K562 (cell line): ENCODE results near the gene THUMPD1. TPM values are rescaled to one million over a fixed set of nuclear protein-coding genes. Genes with fewer than 3 reads are reported as not detected.

Experiments used
- ATAC-seq: fragments of 200-7000 bp; cut with Tn5 transposase; 3 replicates; pipeline ENCODE4 v1.9.1; 2020; ENCODE audit warnings: moderate library complexity
- BruUV-seq: library from RNA; stranded (reverse); fragments of 400-500 nt; replicated peaks from 2 replicates; lab custom pipeline; 2021; lab: Mats Ljungman, UMichigan
- CTCF ChIA-PET: fragments of 300-600 bp; formaldehyde crosslinking; extraction: SDS; loops from one replicate; lab custom pipeline; 2021; ENCODE audit warnings: low intra/inter-chr PET ratio; lab: Yijun Ruan, JAX
- POLR2A ChIA-PET: fragments of 300-600, 350-650 bp; sonication (Branson Sonifier 250); formaldehyde crosslinking; extraction: SDS; loops from one replicate; lab custom pipeline; 2021; ENCODE audit warnings: antibody characterized with exemption, inconsistent platforms; lab: Yijun Ruan, JAX
- DNase-seq, 4 experiments: peaks; one replicate each; pipeline versions ENCODE4 v3.0.0 to v3.0.0-alpha.2; 2011 to 2018; ENCODE audit warnings: low spot score in 3 of 4, mixed read lengths in 3 of 4; ENCODE audit errors: extremely low read depth in 1 of 4
- FAIRE-seq: peaks from 2 replicates; lab custom pipeline; 2011; peaks lifted over from hg19 to GRCh38; lab: Jason Lieb, UNC
- H2AFZ ChIP-seq: 2 replicates; pipeline ENCODE4 v1.6.0; 2011; ENCODE audit warnings: low read depth, low read length, control low read depth, inconsistent platforms
- H3K27ac ChIP-seq: fragments of 200-600 bp; 3 replicates; pipeline ENCODE4 v1.8.0; 2011; ENCODE audit warnings: low read depth, mild to moderate bottlenecking, control low read depth, inconsistent platforms, low read length, moderate library complexity, mixed read lengths; ENCODE audit errors: extremely low read depth
- H3K27me3 ChIP-seq, 2 experiments: fragments of 300-600 bp in 1 of 2; 2 replicates in 1 of 2; 3 replicates in 1 of 2; pipeline versions ENCODE4 v1.6.0 to v1.8.0; 2011; ENCODE audit warnings: inconsistent platforms in 2 of 2, low read length in 2 of 2, mild to moderate bottlenecking in 1 of 2, mixed read lengths in 1 of 2, moderate library complexity in 1 of 2; ENCODE audit not compliant: control insufficient read depth in 2 of 2, insufficient read depth in 2 of 2
- H3K36me3 ChIP-seq: fragments of 300-600 bp; 3 replicates; pipeline ENCODE4 v1.8.0; 2011; ENCODE audit warnings: mild to moderate bottlenecking, low read length, inconsistent platforms; ENCODE audit not compliant: control insufficient read depth, insufficient read depth
- H3K4me1 ChIP-seq, 2 experiments: fragments of 200-600 bp in 1 of 2; replicated peaks in 1 of 2; 2 replicates in 1 of 2; 3 replicates in 1 of 2; pipeline versions ENCODE4 v1.5.1 to v1.8.0; 2011; ENCODE audit warnings: inconsistent platforms in 2 of 2, low read length in 2 of 2, mild to moderate bottlenecking in 1 of 2, mixed read lengths in 1 of 2, moderate library complexity in 1 of 2; ENCODE audit not compliant: control insufficient read depth in 2 of 2, insufficient read depth in 2 of 2
- H3K4me2 ChIP-seq: 2 replicates; pipeline ENCODE4 v1.6.1; 2011; ENCODE audit warnings: low read length, control low read depth, inconsistent platforms, mixed read lengths; ENCODE audit not compliant: insufficient read depth
- H3K4me3 ChIP-seq: fragments of 200-600 bp; sonication (generic), shearing (Covaris generic); 2 replicates; pipeline ENCODE4 v1.5.1; 2016; ENCODE audit warnings: control low read depth, inconsistent platforms
- H3K79me2 ChIP-seq: fragments of 200-600 bp; 3 replicates; pipeline ENCODE4 v1.8.0; 2011; ENCODE audit warnings: low read length, inconsistent platforms; ENCODE audit not compliant: control insufficient read depth, insufficient read depth
- H3K9ac ChIP-seq, 2 experiments: 2 replicates each; pipeline versions ENCODE4 v1.6.0 to v1.6.1; 2011; ENCODE audit warnings: low read depth in 2 of 2, low read length in 2 of 2, control low read depth in 1 of 2, inconsistent platforms in 1 of 2, mild to moderate bottlenecking in 1 of 2, mixed read lengths in 1 of 2; ENCODE audit not compliant: insufficient read depth in 1 of 2
- H3K9me1 ChIP-seq: one replicate; pipeline ENCODE4 v1.6.0; 2011; ENCODE audit warnings: inconsistent platforms, mild to moderate bottlenecking, low read length, moderate library complexity; ENCODE audit not compliant: control insufficient read depth, insufficient read depth
- H3K9me3 ChIP-seq: replicated peaks from 2 replicates; pipeline ENCODE4 v1.5.1; 2011; ENCODE audit warnings: low read depth, low read length, inconsistent platforms; ENCODE audit not compliant: control insufficient read depth, insufficient read depth
- H4K20me1 ChIP-seq: replicated peaks from 2 replicates; pipeline ENCODE4 v1.6.1; 2011; ENCODE audit warnings: low read length, inconsistent platforms, mixed read lengths; ENCODE audit not compliant: control insufficient read depth, insufficient read depth
- BRF2 ChIP-seq: IDR thresholded peaks from 3 replicates; pipeline ENCODE4 v1.6.1; 2011; ENCODE audit warnings: borderline replicate concordance, mild to moderate bottlenecking; ENCODE audit not compliant: insufficient read length, insufficient read depth
- FOXP1 ChIP-seq: sonication (generic); formaldehyde crosslinking; IDR thresholded peaks from 2 replicates; pipeline ENCODE4 v1.8.0; 2022; ENCODE audit warnings: mild to moderate bottlenecking, missing genetic modification reagents
- NFRKB ChIP-seq: fragments of 450-650 bp; IDR thresholded peaks from 2 replicates; pipeline ENCODE4 v1.6.1; 2016; ENCODE audit warnings: low read depth
- NR2F6 ChIP-seq: fragments of 450-650 bp; formaldehyde crosslinking; IDR thresholded peaks from 2 replicates; pipeline ENCODE4 v1.4.0; 2020; ENCODE audit warnings: mild to moderate bottlenecking
- POLR3G ChIP-seq: IDR thresholded peaks from 2 replicates; pipeline ENCODE4 v1.6.1; 2011; ENCODE audit not compliant: insufficient read length, insufficient replicate concordance; ENCODE audit errors: extremely low read depth
- PRPF4 ChIP-seq: fragments of 200-400 bp; formaldehyde crosslinking; IDR thresholded peaks from one replicate; pipeline ENCODE4 v1.6.1; 2017; ENCODE audit warnings: low read length, low read depth, mild to moderate bottlenecking; ENCODE audit not compliant: insufficient read depth, poor library complexity, severe bottlenecking
- SMAD3 ChIP-seq: fragments of 450-650 bp; formaldehyde crosslinking; conservative IDR thresholded peaks from 2 replicates; pipeline ENCODE4 v1.4.0; 2020; ENCODE audit warnings: mild to moderate bottlenecking
- THRB ChIP-seq: fragments of 450-650 bp; formaldehyde crosslinking; conservative IDR thresholded peaks from 2 replicates; pipeline ENCODE4 v1.4.0; 2022; ENCODE audit warnings: mild to moderate bottlenecking, missing genetic modification characterization
- XRCC4 ChIP-seq: IDR thresholded peaks from one replicate; pipeline ENCODE4 v1.6.1; 2011; ENCODE audit not compliant: insufficient read depth, insufficient read length; ENCODE audit errors: extremely low read depth
- WGBS: fragments of 100-300 bp; shearing (Covaris generic); methylation state at CpG from one replicate; pipeline ENCODE4 v1.1.6; 2016; ENCODE audit warnings: low coverage, mixed read lengths; ENCODE audit not compliant: insufficient coverage; ENCODE audit errors: missing lambda C conversion rate; 5-methylcytosine and 5-hydroxymethylcytosine counted together
- in situ Hi-C: fragments of 300-500 bp; cut with MboI; formaldehyde crosslinking; loops from 4 replicates; pipeline ENCODE4 v1.15.0; 2018; ENCODE audit warnings: inconsistent platforms, mixed read lengths
- intact Hi-C: fragments of 100-400 bp; cut with micrococcal nuclease; formaldehyde crosslinking; loops from 2 replicates; pipeline ENCODE4 v1.14.2; 2022
- polyA plus RNA-seq, 8 experiments: library from polyadenylated mRNA; depleted of rRNA in 4 of 8; stranded (reverse) in 5 of 8; unstranded in 3 of 8; fragments of >200 nt; fragmentation: Nextera tagmentation in 2 of 8; fragmentation: Illumina TruSeq in 1 of 8; extraction: Ambion mirVana in 2 of 8; extraction: Trizol in 1 of 8; gene quantifications; 2 replicates each; pipeline versions ENCODE4 v1.2.1 to v1.2.3, GENCODE V29; 2011 to 2014; ENCODE audit warnings: inconsistent platforms in 1 of 8, missing spikeins in 1 of 8
- total RNA-seq, 7 experiments: library from RNA; depleted of rRNA in 6 of 7; stranded (reverse); fragments of >200 nt in 6 of 7; fragmentation: Illumina TruSeq in 2 of 7; extraction: Trizol in 2 of 7; gene quantifications; 2 replicates each; pipeline versions ENCODE4 v1.2.1 to v1.2.3, GENCODE V29; 2011 to 2021; ENCODE audit warnings: low replicate concordance in 1 of 7

THUMPD1 gene
- total and polyA plus RNA-seq, 9 of the 15 experiments (the other 6 are each of a cell fraction or from before 2014, with no cell fraction given), result 37.8 to 101 (median 56.8) TPM

GRCh38 chr16:20696618-20697017 lies 45.0 kb downstream of the THUMPD1 start:
- Histone ChIP-seq H3K4me3 (no peak overlapping the region), H3K4me1 (peaks cover 0 to 2% of the 10 kb centered on the region in 2 experiments; a peak in 2 of 5 replicates), H3K79me2 (no peaks in the 10 kb centered on the region), H3K9me1 (no peaks in the 10 kb centered on the region), H3K27me3 (no peaks in the 10 kb centered on the region), H3K9ac (no peak overlapping the region), H3K27ac (no peak overlapping the region), H4K20me1 (no peaks in the 10 kb centered on the region), H3K4me2 (no peak overlapping the region), H3K9me3 (no peaks in the 10 kb centered on the region), H2AFZ (no peak overlapping the region), H3K36me3 (no peaks in the 10 kb centered on the region)
- BruUV-seq, result no TSS peak
- DNase-seq (no peak), FAIRE-seq (no peak), ATAC-seq (no peak)
- 60% methylated on average over 2 of the region's 2 CpGs for WGBS
- in situ Hi-C loops (no loop called here), intact Hi-C loops (no loop called here)
- ChIA-PET CTCF (no interaction called here), POLR2A (interaction anchor here (0.9 to 1.2 kb wide), 3 partner anchors 15 to 32 kb away, joined by 3 to 4 read pairs (median 3); no protein-coding TSS in a partner anchor)
- TF ChIP-seq SMAD3 (CRISPR knock-in tag), result no peak
- TF ChIP-seq THRB (CRISPR knock-in tag), result no peak
- TF ChIP-seq BRF2, result no peak
- TF ChIP-seq XRCC4, result no peak
- no peak for TF ChIP-seq NR2F6 (CRISPR knock-in tag)
- no peak for TF ChIP-seq POLR3G
- TF ChIP-seq NFRKB, result no peak
- no peak for TF ChIP-seq FOXP1
- no peak for TF ChIP-seq PRPF4
